ENCODE data around the gene ACBD7.

- TF ChIP-seq CTCF (IDR thresholded peaks at IDR 0.05 in 4 of 5, conservative IDR thresholded peaks at IDR 0.05 in 1 of 5) (no peak), POLR2A (IDR thresholded peaks at IDR 0.05) (no peak)
Measured at GRCh38 chr10:15131330-15131729, 42.8 kb upstream of the ACBD7 start.

Data from gastrocnemius medialis (tissue), 4 donors.